ENCODE measurements around the gene SSH2.

The SSH2 gene

DNA sequence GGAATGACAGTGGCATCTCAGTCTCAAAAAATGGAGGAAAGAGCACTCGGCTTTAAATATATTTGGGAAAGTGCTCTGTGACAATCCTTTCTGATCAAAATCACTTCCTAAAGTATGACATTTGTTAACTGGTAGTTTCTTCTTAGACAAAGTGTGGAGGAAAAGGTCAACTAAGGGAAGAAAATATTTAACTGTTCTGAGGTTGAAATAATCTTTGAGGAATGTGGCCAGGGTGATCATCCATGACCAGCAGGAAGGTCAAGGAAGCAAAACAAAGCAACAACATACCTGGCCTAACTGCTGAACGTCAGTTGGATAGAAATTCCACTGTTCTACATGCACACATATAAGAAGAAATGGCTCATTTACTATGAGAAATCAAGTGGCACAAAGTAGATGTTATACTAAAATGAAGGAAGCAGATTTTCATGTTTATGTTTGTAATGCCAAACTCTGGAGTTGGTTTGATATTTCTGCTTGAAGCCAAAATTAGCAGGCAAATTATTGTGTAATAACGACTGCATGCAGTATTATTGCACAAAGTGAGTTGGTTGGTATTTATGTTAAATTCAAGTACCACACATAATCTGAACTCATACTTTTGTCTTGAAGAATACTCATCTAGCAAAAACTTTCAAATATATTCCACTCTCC, 220.0 kb downstream of the SSH2 start:
- Mint-ChIP-seq H3K4me3 (no peak overlapping the region), H3K27ac (no peak overlapping the region), H3K4me1 (peaks cover 74% of the 10 kb centered on the region), H3K36me3 (ENCODE audit: low read depth) (peaks cover under 1% of the 10 kb centered on the region), H3K9me3 (no peaks in the 10 kb centered on the region), H3K27me3 (no peaks in the 10 kb centered on the region)
- DNase-seq (no peak), ATAC-seq (no peak)

DNA sequence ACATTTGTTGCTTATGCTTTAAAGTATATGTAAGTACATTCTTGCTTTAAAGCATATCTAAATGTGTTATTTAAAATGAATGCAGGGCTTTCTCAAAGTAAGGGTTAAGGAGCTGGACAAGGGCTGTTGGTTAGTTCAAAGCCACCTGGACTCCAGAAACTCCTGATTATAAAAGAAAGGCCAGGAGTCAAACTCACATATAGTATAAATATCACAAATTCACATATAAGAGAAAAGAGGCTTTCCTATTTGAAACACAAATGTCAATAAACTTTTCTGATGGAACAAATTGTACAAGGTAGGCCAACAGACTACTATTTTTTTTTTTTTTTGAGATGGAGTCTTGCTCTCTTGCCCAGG, 222.8 kb downstream of the SSH2 start:
- Mint-ChIP-seq H3K4me3 (peak overlapping the region; percentile 73), H3K9me3 (no peaks in the 10 kb centered on the region), H3K36me3 (ENCODE audit: low read depth) (peaks cover 11% of the 10 kb centered on the region), H3K4me1 (peaks cover 76% of the 10 kb centered on the region), H3K27ac (peak overlapping the region; percentile 93), H3K27me3 (no peaks in the 10 kb centered on the region)
- no peak for DNase-seq
- ATAC-seq = no peak

DNA sequence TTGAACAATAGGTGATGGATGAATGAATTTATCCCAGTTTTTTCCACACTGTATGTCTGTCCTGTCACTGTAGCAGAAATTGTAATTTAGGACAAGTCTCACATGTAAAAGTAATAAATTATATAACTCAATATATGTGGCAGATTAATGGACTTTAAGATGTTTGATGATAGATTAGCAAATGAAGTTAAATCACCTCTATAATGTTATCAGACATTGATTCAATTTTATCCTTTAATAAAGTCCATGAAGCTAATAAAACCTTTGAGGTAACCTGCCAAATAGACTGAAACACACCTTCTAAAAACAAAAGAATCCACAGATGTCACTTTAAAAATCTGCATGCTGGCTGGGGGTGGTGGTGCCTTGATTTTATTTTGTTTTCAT, 224.0 kb downstream of the SSH2 start:
- peaks cover 13% of the 10 kb centered on the region for H3K36me3 Mint-ChIP-seq (ENCODE audit: low read depth)
- H3K4me3 Mint-ChIP-seq = peak overlapping the region; percentile 73
- DNase-seq = no peak
- no peaks in the 10 kb centered on the region for H3K9me3 Mint-ChIP-seq
- peaks cover 66% of the 10 kb centered on the region for H3K4me1 Mint-ChIP-seq
- no peaks in the 10 kb centered on the region for H3K27me3 Mint-ChIP-seq
- no peak for ATAC-seq
- H3K27ac Mint-ChIP-seq = peak overlapping the region; percentile 93

DNA sequence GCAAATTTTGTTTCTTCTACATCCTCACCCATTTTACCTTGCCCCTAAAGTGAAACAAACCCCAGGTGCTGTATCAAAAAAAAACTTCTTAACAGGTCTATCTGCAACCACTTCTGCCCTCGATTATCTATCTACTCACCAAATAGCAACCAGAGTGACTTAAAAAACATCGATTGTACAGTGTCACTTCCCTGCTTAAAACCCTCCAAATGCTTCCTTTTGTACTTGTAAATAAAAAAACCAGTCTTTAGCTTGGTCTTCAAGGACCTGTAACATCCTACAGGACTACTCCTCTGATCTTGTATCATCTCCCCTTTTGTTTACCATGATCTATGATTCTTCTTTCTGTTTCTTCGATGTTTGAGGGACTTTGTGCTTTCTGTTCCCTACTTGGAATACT, 224.6 kb downstream of the SSH2 start:
- peak overlapping the region; percentile 93 for H3K27ac Mint-ChIP-seq
- DNase-seq (no peak), ATAC-seq (no peak)
- H3K4me3 Mint-ChIP-seq = peak overlapping the region; percentile 73
- no peaks in the 10 kb centered on the region for H3K9me3 Mint-ChIP-seq
- peaks cover 15% of the 10 kb centered on the region for H3K36me3 Mint-ChIP-seq (ENCODE audit: low read depth)
- H3K27me3 Mint-ChIP-seq = no peaks in the 10 kb centered on the region
- H3K4me1 Mint-ChIP-seq = peaks cover 61% of the 10 kb centered on the region

DNA sequence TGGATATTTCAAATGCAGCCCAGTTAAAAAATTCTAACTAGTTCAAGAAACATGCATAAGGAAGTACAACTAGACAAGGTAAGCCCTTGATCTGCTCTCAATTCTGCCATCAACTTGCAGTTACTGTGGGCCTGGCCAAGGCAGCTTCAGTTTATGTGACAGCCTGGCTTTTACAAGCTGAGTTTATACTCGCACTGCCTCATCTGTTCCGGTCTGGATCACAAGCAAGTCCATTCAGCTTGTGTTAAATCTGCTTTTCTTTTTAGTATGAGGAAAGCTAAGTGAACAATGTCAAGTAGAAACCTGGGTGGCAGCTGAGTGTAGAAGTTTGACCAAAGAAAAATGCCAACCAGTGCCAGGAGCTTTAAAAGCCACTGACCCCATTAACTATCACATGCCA, 230.7 kb downstream of the SSH2 start:
- Mint-ChIP-seq H3K9me3 (no peaks in the 10 kb centered on the region), H3K4me3 (no peak overlapping the region), H3K36me3 (ENCODE audit: low read depth) (peaks cover 30% of the 10 kb centered on the region), H3K4me1 (peaks cover 34% of the 10 kb centered on the region), H3K27ac (peak overlapping the region; percentile 46), H3K27me3 (no peaks in the 10 kb centered on the region)
- no peak for ATAC-seq
- no peak for DNase-seq

DNA sequence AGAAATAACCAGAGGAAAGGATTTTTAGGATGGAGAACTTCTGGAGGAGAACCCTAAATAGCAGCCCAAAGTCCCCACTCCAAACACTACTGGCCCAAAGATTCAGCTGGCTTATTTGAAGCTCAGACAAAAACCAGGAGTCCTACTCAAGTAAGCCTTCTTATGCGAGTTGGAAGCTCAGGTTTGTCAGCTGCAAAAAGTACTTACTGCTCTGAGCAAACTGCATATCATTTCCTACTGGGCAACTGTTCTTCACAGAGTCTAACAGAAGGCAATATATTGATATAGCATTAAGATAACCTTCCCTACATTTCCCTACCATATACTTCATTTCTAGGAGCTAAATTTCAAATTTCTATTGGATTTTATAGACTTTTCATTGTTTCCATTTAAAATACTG, 231.2 kb downstream of the SSH2 start:
- H3K4me3 Mint-ChIP-seq = no peak overlapping the region
- H3K36me3 Mint-ChIP-seq (ENCODE audit: low read depth) = peaks cover 28% of the 10 kb centered on the region

DNA sequence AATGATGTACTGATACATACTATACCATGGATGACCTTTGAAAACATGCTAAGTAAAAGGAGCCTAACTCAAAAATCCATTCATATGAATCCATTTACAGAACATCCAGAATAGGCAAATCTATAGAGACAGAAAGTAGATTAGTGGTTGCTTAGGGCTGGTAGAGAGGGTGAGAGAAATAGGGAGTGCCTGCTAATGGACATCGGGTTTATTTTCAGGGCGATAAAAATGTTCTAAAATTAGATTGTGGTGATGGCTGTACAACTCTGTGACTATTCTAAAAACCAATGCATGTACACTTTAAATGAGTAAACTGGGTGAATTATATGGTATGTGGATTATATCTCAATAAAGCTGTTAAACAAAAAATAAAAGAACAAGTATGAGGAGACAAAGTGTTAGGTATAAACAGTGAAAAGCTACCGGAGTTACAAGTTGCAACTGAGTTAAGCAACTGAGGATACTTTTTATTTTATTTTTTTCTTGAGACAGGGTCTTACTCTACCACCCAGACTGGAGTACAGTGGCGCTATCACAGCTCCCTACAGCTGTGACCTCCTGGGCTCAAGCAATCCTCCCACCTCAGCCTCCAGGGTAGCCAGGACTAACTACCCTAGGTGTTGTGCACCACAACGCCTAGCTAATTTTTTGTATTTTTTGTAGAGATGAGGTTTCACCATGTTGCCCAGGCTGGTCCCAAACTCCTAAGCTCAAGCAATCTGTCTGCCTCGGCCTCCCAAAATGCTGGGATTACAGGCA, 231.8 kb downstream of the SSH2 start:
- peak overlapping the region; percentile 6 for H3K27ac Mint-ChIP-seq
- no peaks in the 10 kb centered on the region for H3K27me3 Mint-ChIP-seq
- no peak for DNase-seq
- no peak for ATAC-seq
- H3K4me3 Mint-ChIP-seq = no peak overlapping the region
- peaks cover 30% of the 10 kb centered on the region for H3K36me3 Mint-ChIP-seq (ENCODE audit: low read depth)
- H3K9me3 Mint-ChIP-seq = no peaks in the 10 kb centered on the region
- peaks cover 27% of the 10 kb centered on the region for H3K4me1 Mint-ChIP-seq

More for the DNA sequence above, 231.2 kb downstream of the SSH2 start:
- ATAC-seq (no peak), DNase-seq (no peak)
- peak overlapping the region; percentile 46 for H3K27ac Mint-ChIP-seq
- H3K9me3 Mint-ChIP-seq = no peaks in the 10 kb centered on the region
- peaks cover 30% of the 10 kb centered on the region for H3K4me1 Mint-ChIP-seq
- no peaks in the 10 kb centered on the region for H3K27me3 Mint-ChIP-seq

DNA sequence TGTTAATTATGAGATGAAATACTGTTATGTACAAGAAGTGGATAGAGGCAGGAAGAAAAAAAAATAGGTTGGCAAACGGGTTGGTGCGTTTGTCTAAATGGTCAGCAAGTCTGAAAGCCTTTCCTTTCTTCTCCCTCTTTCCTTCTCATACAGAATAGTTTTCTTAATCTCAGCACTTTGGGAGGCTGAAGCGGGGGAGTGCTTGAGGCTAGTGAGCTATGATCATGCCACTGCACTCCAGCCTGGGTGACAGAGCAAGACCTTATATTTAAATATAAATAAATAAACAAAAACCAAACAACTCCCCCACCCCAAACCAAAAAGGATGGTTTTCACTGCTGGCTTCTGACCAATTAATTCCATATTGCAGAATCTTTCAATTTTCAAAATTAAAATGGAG, 232.7 kb downstream of the SSH2 start:
- Mint-ChIP-seq H3K9me3 (no peaks in the 10 kb centered on the region), H3K27me3 (no peaks in the 10 kb centered on the region), H3K27ac (no peak overlapping the region), H3K36me3 (ENCODE audit: low read depth) (peaks cover 24% of the 10 kb centered on the region), H3K4me1 (peaks cover 28% of the 10 kb centered on the region), H3K4me3 (no peak overlapping the region)
- DNase-seq = no peak
- ATAC-seq = no peak

DNA sequence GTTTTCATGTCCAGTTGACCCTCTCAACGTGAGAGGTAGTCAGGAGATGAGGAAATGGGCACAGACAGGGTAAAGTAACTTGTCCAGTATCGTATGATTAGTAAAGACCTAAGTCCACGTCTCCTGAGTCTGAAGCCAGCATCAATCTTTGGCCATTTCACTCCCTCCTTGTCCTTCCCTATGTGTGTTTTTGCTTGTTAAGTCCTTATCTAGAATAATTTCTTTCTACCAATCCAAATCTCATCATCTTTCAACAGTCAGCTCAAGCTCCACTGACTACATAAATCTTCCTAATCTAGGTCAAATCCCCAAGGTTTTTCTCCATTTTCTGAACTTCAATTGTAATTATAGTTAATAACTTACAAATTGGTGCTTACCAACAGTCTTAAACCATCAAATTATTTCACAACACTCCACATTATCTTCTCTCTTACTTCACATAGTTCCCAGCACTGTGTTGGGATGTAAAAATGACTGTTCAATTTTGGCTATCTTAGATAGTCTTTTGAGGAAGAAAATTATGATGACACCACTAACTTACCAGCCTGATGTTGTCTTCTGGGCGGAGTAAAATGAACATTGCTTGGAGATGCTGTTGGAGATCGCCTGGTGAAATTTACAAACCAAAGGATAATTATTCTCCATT, 235.0 kb downstream of the SSH2 start:
- Mint-ChIP-seq H3K4me3 (no peak overlapping the region), H3K4me1 (peaks cover 39% of the 10 kb centered on the region), H3K27me3 (no peaks in the 10 kb centered on the region), H3K9me3 (no peaks in the 10 kb centered on the region), H3K27ac (peak overlapping the region; percentile 39), H3K36me3 (ENCODE audit: low read depth) (peaks cover 19% of the 10 kb centered on the region)
- DNase-seq (no peak), ATAC-seq (no peak)

DNA sequence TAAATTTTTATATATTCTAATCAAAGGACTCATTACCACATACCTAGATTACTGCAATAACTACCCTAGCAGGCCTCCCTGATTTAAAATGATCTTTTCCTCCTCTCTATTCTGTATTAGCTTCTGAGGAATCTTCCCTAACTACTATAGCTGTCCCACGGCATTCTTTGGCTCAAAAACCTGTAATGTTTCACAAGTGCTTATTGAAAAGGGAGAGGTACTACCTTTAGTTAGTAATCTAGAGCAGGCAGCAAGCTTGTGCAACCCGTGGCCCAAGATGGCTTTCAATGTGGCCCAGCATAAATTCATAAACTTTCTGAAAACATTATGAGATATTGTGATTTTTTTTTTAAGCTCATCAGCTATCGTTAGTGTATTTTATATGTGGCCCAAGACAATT, 236.3 kb downstream of the SSH2 start:
- Mint-ChIP-seq H3K27me3 (no peaks in the 10 kb centered on the region), H3K4me1 (peaks cover 30% of the 10 kb centered on the region), H3K27ac (no peak overlapping the region), H3K4me3 (no peak overlapping the region), H3K9me3 (no peaks in the 10 kb centered on the region), H3K36me3 (ENCODE audit: low read depth) (peaks cover 15% of the 10 kb centered on the region)
- no peak for DNase-seq
- no peak for ATAC-seq

DNA sequence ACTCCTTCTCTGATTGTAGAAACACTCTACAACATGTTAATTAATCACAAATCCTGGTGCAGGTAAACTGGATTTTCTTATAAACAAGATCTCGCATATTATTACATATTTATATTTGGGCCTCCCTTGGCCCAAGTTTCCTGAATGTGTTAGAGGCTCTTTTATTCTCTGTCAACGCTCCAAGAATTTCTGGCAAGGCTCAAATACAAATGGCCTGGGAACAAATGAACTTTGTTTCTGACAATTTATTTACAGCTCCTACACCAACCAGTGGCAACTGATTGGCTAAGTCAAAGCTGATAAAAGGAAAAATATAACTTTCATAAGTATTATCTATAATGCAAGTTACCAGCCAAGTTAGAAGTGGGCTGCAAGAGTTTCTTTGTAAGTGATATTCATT, 242.4 kb downstream of the SSH2 start:
- no peak for DNase-seq
- Mint-ChIP-seq H3K4me1 (peaks cover 30% of the 10 kb centered on the region), H3K36me3 (ENCODE audit: low read depth) (peaks cover 15% of the 10 kb centered on the region), H3K9me3 (no peaks in the 10 kb centered on the region), H3K4me3 (no peak overlapping the region), H3K27me3 (no peaks in the 10 kb centered on the region), H3K27ac (no peak overlapping the region)
- ATAC-seq = no peak

DNA sequence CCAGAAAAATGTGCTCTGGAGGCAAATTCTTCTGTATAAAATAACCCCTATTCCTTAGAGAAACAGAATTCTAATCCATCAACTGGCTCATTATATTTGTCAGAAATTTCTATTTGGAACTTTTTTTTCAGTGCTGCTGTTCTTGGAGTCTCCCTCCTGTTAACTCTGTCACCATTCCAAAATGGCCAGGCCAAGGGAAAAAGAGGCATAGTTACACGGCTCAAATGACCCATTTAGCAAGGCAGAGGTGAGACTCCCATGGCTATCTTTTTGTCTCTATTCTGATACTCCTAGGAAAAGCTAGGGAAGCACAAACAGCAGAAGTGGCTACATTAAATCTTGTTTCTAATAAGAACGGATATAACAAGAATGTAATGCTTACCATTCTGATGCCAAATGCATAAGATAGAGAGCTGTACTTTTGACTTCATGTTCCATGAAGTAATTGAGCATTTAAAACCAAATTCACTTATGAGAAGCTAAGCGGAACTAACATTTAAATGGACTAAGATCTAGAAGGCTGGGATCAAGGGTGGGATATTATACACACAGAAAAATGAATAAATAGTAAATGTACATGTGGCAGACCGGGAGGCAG, 242.9 kb downstream of the SSH2 start:
- H3K9me3 Mint-ChIP-seq = no peaks in the 10 kb centered on the region
- DNase-seq = no peak
- ATAC-seq = no peak
- no peak overlapping the region for H3K27ac Mint-ChIP-seq
- H3K27me3 Mint-ChIP-seq = no peaks in the 10 kb centered on the region
- H3K4me3 Mint-ChIP-seq = no peak overlapping the region
- H3K4me1 Mint-ChIP-seq = peaks cover 30% of the 10 kb centered on the region
- peaks cover 15% of the 10 kb centered on the region for H3K36me3 Mint-ChIP-seq (ENCODE audit: low read depth)

DNA sequence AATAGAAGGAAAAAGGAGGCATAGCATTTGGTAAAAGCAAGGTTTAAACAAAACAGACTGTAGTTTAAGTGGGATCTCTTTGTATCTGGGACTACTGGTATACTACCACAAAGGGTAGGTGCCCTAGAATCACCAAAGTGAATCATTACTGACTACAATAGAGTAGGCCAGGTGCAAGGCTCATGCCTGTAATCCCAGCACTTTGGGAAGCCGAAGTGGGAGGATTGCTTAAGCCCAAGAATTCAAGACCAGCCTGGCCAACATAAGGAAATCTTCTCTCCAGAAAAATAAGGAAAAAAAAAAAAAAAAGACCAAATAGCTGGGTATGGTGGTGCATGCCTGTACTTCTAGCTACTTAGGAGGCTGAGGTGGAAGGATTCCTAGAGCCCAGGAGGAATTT, 246.5 kb downstream of the SSH2 start:
- Mint-ChIP-seq H3K4me3 (no peak overlapping the region), H3K27me3 (no peaks in the 10 kb centered on the region), H3K27ac (no peak overlapping the region), H3K4me1 (peaks cover 25% of the 10 kb centered on the region), H3K36me3 (ENCODE audit: low read depth) (peaks cover 20% of the 10 kb centered on the region), H3K9me3 (no peaks in the 10 kb centered on the region)
- DNase-seq (no peak), ATAC-seq (no peak)

DNA sequence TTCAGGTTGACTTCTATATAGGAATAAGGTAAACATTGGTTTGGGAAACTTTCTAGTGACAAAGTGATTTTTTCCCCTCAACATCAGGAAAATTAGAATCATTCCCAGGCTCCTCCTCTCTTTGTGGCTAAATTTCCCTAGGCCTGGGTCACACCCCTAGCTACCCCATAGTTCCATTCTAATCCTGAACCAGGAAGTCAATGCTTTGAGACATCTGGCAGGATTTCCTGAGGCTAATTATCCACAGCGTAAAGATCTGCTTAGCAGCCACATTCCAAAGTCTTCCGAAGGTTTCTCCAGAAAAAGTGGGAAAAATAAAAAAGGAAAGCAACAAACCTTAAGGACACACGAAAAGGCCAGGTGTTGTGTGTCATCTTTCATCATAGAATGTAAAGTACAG, 247.0 kb downstream of the SSH2 start:
- H3K9me3 Mint-ChIP-seq = no peaks in the 10 kb centered on the region
- peak overlapping the region; percentile 53 for H3K27ac Mint-ChIP-seq
- H3K27me3 Mint-ChIP-seq = no peaks in the 10 kb centered on the region
- ATAC-seq = no peak
- H3K4me3 Mint-ChIP-seq = no peak overlapping the region
- no peak for DNase-seq
- H3K36me3 Mint-ChIP-seq (ENCODE audit: low read depth) = peaks cover 22% of the 10 kb centered on the region
- H3K4me1 Mint-ChIP-seq = peaks cover 25% of the 10 kb centered on the region

DNA sequence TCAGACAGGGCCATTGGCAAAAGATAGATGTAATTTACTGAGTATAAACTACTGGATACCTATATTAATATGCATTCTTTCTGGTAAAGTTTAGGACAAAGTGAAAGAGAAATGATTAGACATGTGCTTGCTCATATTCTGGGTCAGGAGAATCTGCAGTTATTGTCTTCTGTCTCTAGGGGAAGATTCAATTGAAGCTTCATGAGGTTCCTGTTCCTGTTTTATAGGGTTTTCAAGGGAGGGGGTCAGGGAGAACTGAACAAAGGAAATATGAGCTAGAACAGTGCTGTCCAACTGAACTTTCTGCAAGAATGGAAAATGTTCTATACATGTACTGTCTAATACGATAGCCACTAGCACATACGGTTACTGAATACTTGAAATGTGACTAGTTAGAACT, 248.0 kb downstream of the SSH2 start:
- Mint-ChIP-seq H3K27ac (peak overlapping the region; percentile 7), H3K9me3 (no peaks in the 10 kb centered on the region), H3K36me3 (ENCODE audit: low read depth) (peaks cover 23% of the 10 kb centered on the region), H3K4me3 (no peak overlapping the region), H3K27me3 (no peaks in the 10 kb centered on the region), H3K4me1 (peaks cover 27% of the 10 kb centered on the region)
- ATAC-seq (peak; percentile 33), DNase-seq (no peak)
